GM18508 (cell line): ENCODE results near the gene TNFSF18.

Experiments
- ATAC-seq: cut with Tn5 transposase; IDR thresholded peaks from one replicate; pipeline ENCODE4 v1.9.1; 2021; ENCODE audit warnings: moderate number of reproducible peaks; ENCODE audit not compliant: insufficient read depth, unreplicated experiment

Gene TNFSF18

DNA sequence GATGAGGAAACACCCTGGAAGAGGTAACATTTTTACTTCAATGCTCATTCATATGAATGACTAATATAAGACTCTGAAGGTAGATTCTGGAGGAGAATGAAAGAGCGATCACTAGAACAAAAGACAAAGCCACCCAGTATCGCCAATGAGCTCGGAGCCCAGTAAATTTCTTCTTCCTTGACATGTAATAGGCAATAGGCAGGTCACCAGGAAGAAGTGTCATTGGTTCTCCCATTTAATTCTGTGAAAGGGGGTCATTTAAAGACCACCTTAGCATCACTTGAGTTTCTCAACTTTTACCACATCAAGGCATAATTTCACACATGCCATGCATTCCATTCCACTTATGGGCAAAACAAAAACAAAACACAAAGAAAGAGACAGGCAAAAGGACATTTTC lies 7.9 kb downstream of the TNFSF18 start:
- no peak for ATAC-seq

DNA sequence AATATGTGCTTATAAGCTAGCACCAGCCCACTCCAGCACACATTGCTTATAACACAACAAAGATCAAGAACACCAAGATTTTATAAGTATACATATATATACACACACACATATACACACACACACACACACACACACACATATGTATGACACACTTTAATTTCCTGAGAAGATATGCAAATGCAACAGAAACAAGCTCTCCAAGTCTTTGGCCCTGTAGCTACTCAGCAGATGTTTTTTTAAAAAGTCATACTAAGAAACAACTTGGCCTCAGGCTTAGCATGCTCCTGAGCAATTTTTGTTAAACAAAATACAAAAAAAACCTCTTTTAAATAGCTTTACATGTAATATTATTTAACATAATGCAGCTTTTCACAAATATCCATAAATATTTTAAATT lies 11.1 kb downstream of the TNFSF18 start:
- no peak for ATAC-seq

DNA sequence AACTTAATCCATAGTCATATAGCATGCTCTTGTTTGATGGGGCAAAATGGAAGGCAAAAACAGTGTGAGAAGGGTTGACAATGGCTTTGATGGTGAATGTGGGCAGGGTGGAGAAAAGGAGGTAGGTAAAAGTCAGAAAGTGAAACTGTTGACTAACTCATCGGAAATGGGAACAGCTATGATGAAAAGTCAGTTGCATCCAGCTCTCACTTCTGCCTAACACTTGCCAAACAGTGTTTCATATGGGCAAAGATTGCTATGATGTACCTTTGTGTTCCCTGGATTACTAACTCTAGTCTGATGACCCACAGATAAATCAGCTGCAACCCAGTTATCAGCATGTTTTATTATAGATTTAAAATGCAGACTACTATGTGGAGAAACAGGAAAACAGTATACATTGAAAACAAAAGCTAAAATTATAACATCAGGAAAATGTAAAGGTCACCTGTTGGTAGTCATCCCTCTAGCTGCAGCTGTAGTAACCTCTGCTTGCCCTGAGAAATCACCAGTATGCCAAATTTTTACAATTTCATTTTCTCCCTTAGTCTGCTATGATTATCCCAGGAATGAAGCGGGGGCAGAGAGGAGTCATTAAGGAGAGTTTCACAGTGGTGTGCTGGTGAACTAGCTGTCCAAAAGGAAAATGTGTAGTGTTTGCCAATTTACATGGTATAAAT lies 11.7 kb downstream of the TNFSF18 start:
- no peak for ATAC-seq

- ATAC-seq, result no peak
Measured at GRCh38 chr1:173024543-173024942, 26.2 kb downstream of the TNFSF18 start.

DNA sequence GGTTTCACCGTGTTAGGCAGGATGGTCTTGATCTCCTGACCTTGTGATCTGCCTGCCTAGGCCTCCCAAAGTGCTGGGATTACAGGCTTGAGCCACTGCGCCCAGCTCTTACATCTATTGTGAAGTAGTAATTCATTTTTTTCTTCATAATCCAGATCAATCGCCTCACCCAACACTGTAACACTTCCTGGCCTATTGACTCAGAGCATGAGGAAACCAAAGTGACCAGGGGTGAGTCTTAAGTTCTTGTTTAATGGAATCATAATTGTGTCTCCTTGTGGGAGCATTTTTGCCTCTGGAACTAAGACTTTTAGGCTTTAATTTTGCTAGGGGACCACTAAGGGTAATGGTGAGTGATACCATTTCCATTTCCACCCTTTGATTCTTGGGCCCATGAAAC lies 27.4 kb downstream of the TNFSF18 start:
- no peak for ATAC-seq

DNA sequence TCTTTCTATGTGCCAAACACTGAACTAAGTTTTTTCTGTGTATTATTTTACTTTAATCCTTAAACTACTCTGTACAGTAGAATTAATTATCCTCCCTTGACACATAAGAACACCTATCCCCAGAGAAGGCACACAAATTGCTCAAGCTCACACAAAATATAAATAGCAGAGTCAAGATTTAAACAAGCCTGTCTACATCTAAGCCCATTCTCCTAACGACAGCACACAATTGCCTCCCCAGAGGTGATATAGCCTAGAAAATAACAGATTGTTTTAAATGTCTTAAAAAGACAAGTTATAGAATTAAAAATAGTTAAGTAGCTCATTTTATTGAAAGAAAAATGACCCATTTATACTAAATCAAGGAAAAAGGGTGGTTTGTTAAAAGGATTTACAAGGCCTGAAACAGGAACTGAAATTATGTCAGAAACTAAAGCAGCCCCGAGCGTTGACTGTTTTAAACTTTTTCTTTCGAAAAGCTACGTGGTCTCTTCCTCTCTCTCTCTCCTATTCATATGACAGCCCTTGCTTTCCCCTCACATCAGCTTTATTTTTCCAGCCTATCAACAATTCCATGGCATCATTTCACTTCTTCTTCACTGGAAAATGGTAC lies 30.5 kb downstream of the TNFSF18 start:
- peak; percentile 67 for ATAC-seq

DNA sequence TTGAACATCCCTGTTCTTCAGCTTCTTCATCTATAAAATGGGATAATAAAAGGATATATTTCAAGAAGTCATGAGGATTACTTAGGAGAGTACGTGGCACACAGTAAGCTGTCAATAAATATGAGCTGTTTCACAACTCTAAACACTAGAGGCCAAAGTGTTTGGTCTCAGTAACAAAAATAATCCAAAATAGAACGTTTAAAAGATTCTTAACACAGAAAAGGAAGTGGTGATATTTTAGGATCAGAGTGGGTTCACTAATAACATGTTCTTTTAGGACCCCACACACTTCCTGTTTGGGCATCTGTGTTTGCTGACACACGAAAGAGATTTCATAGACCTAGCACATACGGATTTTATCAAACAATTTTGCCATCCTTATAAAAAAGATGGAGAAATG lies 32.9 kb downstream of the TNFSF18 start:
- no peak for ATAC-seq

DNA sequence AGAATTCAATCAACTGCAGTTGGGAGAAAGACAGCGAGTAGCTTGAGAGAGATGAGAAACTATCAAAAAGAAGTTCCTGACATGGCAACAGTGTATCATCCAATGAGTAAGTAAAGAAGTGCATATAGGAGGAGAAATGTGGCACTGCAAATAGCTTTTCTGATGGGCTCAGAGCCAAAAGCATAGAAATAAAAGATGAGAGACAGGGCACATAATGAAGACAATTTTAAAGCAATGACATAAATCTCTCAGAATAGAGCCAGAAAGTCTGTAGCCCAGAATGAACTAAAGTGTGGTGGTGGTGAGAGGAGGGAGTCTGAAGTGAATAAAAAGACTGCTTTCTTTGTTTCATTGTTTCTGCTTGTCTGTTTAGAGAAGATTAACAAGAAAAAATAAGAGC lies 34.3 kb downstream of the TNFSF18 start:
- no peak for ATAC-seq

- ATAC-seq, result no peak
Measured at GRCh38 chr1:173015629-173016028, 35.1 kb downstream of the TNFSF18 start.

- ATAC-seq, result no peak
Measured at GRCh38 chr1:173014160-173014559, 36.6 kb downstream of the TNFSF18 start.

- ATAC-seq, result no peak
Measured at GRCh38 chr1:173012126-173012525, 38.6 kb downstream of the TNFSF18 start.

- no peak for ATAC-seq
Measured at GRCh38 chr1:173009597-173009996, 41.1 kb downstream of the TNFSF18 start.

DNA sequence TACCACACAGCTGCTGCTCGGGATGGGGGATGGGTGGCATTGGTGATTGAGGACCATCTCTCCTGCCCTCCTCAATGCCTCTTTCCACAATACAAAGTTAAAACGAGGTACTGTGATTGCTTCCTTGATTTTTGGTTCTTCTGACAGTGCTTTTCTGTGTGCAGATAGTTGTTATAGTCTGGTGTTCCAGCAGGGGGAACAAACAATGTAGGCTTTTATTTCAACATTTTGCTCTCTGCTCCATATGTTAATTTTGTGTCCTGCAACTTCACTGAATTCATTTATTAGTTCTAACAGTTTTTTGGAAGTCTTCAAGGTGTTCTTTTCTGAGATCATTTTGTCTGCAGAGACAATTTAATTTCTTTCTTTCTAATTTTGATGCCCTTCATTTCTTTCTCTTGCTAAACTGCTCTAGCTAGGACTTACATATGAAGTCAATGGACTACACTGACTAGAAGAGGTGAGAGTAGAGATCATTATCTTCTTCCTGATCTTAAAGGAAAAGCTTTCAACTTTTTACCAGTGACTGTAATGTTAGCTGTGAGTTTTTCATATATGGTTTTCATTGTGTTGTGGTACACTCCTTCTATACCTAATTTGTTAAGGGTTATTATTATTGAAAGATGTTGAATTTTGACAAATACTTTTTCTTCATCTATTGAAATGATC lies 45.4 kb downstream of the TNFSF18 start:
- ATAC-seq, result no peak

GRCh38 chr1:173002891-173003838 lies 47.6 kb downstream of the TNFSF18 start:
- no peak for ATAC-seq

DNA sequence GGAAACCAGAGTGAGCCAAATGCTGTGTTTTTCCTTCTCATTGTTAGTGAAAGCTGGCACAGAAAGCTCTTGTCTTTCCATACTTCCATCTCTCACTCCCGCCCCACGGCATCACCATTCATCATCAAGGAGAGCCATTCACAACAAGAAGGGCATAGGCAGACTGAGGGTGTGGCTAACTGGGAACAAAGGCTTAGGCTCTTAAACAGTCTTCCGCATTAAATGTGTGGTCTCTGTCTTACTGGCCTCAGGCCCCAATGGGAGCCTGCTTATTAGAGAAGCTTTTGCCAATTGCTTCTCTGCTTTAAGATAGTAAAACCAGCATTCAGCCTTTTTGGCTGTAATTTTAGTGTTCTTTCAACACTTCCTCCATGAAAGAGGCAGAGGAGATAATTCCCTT lies 51.4 kb downstream of the TNFSF18 start:
- ATAC-seq, result no peak

DNA sequence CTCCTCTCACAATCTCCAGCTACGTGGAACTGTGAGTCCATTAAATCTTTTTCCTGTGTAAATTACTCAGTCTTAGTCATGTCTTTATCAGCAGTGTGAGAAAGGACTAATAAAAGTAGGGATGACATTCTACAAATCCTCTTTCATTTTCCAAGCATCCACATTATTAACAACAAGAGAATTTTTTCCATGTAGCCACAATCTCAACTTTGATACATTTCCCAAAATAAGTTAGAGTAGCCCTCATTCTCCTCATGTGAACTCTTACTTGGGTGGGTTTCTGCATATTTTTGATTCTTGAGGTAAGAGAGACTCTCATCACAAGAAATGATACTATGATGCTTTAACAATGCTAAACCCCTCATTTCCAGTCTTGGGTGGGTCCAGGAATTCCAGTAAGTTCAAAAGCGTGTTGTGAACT lies 52.8 kb downstream of the TNFSF18 start:
- no peak for ATAC-seq

GRCh38 chr1:172993640-172994039 lies 57.1 kb downstream of the TNFSF18 start:
- no peak for ATAC-seq

DNA sequence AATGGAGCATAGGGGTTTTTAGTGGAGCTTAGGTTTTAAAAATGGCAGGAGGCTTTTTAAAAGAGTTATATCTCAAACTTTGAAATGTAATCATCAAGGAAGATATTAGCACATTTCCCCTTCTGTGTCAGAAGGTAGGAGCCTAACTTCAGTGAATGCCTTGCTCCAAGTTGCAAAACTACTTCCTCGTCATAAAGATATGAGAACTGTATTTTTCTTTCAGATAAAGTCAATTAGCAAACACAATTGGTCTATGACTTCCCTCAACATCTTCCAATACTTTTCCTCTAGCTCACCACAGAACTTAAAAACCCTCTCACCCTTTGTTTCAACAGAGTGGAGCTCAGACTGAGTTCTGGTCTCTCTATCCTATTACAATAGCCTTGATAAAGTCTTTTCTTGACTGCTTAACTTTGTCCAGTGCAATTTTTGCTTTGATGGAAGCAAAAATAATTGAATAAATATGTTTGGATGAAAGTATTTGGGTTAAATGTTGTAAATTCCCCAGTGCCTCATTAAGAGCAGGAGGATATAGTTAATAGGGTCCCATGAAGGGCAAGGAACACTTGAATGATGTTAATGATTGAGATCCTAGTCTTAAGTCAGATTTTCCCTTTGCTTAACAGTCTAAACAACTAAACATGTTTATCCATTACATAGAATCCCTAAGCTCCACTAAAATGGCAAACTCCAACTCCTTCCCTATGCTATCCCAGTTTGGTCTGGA lies 58.9 kb downstream of the TNFSF18 start:
- no peak for ATAC-seq

DNA sequence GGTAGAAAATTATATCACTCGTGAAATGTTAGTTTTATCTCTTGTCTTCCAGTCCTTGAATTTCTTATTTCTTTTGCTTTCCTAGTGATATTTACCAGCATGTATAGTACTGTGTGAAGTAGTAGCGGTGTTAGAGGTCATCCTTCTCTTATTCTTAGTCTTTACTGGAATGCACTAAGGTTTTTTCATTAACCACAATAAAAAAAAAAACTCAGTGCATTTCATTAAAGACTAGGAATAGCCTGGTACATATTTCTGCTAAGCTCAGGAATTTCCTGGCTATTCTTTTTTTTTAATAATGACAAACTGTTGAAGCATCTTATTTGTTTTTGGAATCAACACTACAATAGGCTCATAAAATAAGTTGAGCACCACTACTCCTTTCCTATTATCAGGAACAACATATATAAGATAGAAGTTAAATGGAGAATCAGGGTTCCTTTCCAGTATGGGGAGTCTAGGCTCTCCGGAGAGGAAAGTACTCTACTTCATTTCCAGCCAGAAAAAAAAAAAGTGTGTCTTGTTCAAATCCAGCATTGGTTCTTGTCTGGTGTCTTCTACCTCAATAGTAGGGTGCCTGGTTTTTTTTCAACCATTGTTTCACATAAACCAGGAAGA lies 60.0 kb downstream of the TNFSF18 start:
- no peak for ATAC-seq
